ENCODE measurements around the gene TBC1D2B.
"Not testable (repeated sequence)": the region's sequence is repeated elsewhere in the genome, so short reads cannot be mapped to it uniquely, and the experiment has no call there.

Gene TBC1D2B

GRCh38 chr15:78001656-78002055 lies 75.9 kb downstream of the TBC1D2B start:
- TF ChIP-seq CTCF (IDR thresholded peaks at IDR 0.05; ENCODE audit: low read depth, low read length) = no peak
- no peak for DNase-seq (ENCODE audit: low read depth, low spot score)
- H3K4me3 ChIP-seq (ENCODE audit: low read depth, low read length) = no peak overlapping the region
- in situ Hi-C loops (cut with HindIII; ENCODE audit: low sequenced_read_pairs) = no loop called here

- no peak for DNase-seq (ENCODE audit: low read depth, low spot score)
- no peak overlapping the region for H3K4me3 ChIP-seq (ENCODE audit: low read depth, low read length)
- in situ Hi-C loops (cut with HindIII; ENCODE audit: low sequenced_read_pairs) = no loop called here
- TF ChIP-seq CTCF (IDR thresholded peaks at IDR 0.05; ENCODE audit: low read depth, low read length) = no peak
Measured at GRCh38 chr15:78000927-78001249, 76.6 kb downstream of the TBC1D2B start.

GRCh38 chr15:78000091-78000926 lies 77.2 kb downstream of the TBC1D2B start:
- H3K4me3 ChIP-seq (ENCODE audit: low read depth, low read length) = no peak overlapping the region
- in situ Hi-C loops (cut with HindIII; ENCODE audit: low sequenced_read_pairs) = no loop called here
- peak; percentile 71 for TF ChIP-seq CTCF (IDR thresholded peaks at IDR 0.05; ENCODE audit: low read depth, low read length)
- DNase-seq (ENCODE audit: low read depth, low spot score) = peak; percentile 60

- in situ Hi-C loops (cut with HindIII; ENCODE audit: low sequenced_read_pairs) = no loop called here
- no peak for DNase-seq (ENCODE audit: low read depth, low spot score)
- H3K4me3 ChIP-seq (ENCODE audit: low read depth, low read length) = no peak overlapping the region
- TF ChIP-seq CTCF (IDR thresholded peaks at IDR 0.05; ENCODE audit: low read depth, low read length) = no peak
Measured at GRCh38 chr15:77999486-77999885, 78.0 kb downstream of the TBC1D2B start.

GRCh38 chr15:77998592-77998991 lies 78.9 kb downstream of the TBC1D2B start:
- no peak for DNase-seq (ENCODE audit: low read depth, low spot score)
- H3K4me3 ChIP-seq (ENCODE audit: low read depth, low read length) = no peak overlapping the region
- no peak for TF ChIP-seq CTCF (IDR thresholded peaks at IDR 0.05; ENCODE audit: low read depth, low read length)
- in situ Hi-C loops (cut with HindIII; ENCODE audit: low sequenced_read_pairs) = no loop called here

GRCh38 chr15:77997761-77998554 lies 79.6 kb downstream of the TBC1D2B start:
- DNase-seq (ENCODE audit: low read depth, low spot score); H3K4me3 ChIP-seq (ENCODE audit: low read depth, low read length); in situ Hi-C loops (cut with HindIII; ENCODE audit: low sequenced_read_pairs): not testable (repeated sequence)

GRCh38 chr15:77997221-77997620 lies 80.3 kb downstream of the TBC1D2B start:
- in situ Hi-C loops (cut with HindIII; ENCODE audit: low sequenced_read_pairs); DNase-seq (ENCODE audit: low read depth, low spot score); H3K4me3 ChIP-seq (ENCODE audit: low read depth, low read length): not testable (repeated sequence)

GRCh38 chr15:77996713-77997171 lies 80.8 kb downstream of the TBC1D2B start:
- H3K4me3 ChIP-seq (ENCODE audit: low read depth, low read length); in situ Hi-C loops (cut with HindIII; ENCODE audit: low sequenced_read_pairs); DNase-seq (ENCODE audit: low read depth, low spot score): not testable (repeated sequence)

GRCh38 chr15:77996226-77996625 lies 81.3 kb downstream of the TBC1D2B start:
- DNase-seq (ENCODE audit: low read depth, low spot score); in situ Hi-C loops (cut with HindIII; ENCODE audit: low sequenced_read_pairs); H3K4me3 ChIP-seq (ENCODE audit: low read depth, low read length): not testable (repeated sequence)

- DNase-seq (ENCODE audit: low read depth, low spot score); in situ Hi-C loops (cut with HindIII; ENCODE audit: low sequenced_read_pairs); H3K4me3 ChIP-seq (ENCODE audit: low read depth, low read length): not testable (repeated sequence)
Measured at GRCh38 chr15:77995537-77995918, 82.0 kb downstream of the TBC1D2B start.
